Colonic mucosa (tissue), 4 donors: ENCODE measurements around the gene SH3D19. TPM values are rescaled to one million over a fixed set of nuclear protein-coding genes. Genes with fewer than 3 reads are reported as not detected.
A peak's percentile ranks its signal among the peaks of the same experiment; 100 is the strongest.
"Not testable (repeated sequence)": the region's sequence is repeated elsewhere in the genome, so short reads cannot be mapped to it uniquely, and the experiment has no call there.

Source experiments
- DNase-seq: peaks from one replicate; pipeline ENCODE4 v3.0.0-alpha.2; 2020
- H3K27ac ChIP-seq: fragments of 200-600 bp; one replicate; pipeline ENCODE4 v1.8.0; 2021
- H3K27me3 ChIP-seq: fragments of 200-600 bp; one replicate; pipeline ENCODE4 v1.8.0; 2021
- H3K36me3 ChIP-seq: fragments of 200-600 bp; one replicate; pipeline ENCODE4 v1.8.0; 2021
- H3K4me1 ChIP-seq: fragments of 200-600 bp; one replicate; pipeline ENCODE4 v1.8.0; 2021; ENCODE audit warnings: mild to moderate bottlenecking
- H3K4me3 ChIP-seq: fragments of 200-600 bp; one replicate; pipeline ENCODE4 v1.8.0; 2021
- H3K9ac ChIP-seq, 2 donors: one replicate each; pipeline ENCODE4 v1.7.0; 2013; ENCODE audit warnings: control low read depth in 2 of 2, low read depth in 2 of 2, low read length in 2 of 2
- H3K9me3 ChIP-seq: fragments of 200-600 bp; one replicate; pipeline ENCODE4 v1.8.0; 2021
- CTCF ChIP-seq: fragments of 200-600 bp; IDR thresholded peaks from one replicate; pipeline ENCODE4 v1.8.0; 2022; ENCODE audit warnings: antibody characterized with exemption, mild to moderate bottlenecking
- intact Hi-C: fragments of 100-400 bp; cut with DNase I; formaldehyde crosslinking; loops from one replicate; pipeline ENCODE4 v1.14.1; 2022
- total RNA-seq, 2 donors: library from RNA; stranded (reverse); fragmentation: NEBNext Ultra II Directional in 1 of 2; extraction: Animal tissue kit (Norgen Biotek cat#: 25700) in 1 of 2; gene quantifications; one replicate each; pipeline ENCODE4 v1.2.1, GENCODE V29; 2021
- donor health status: healthy.
- donor health status: DM: no; HTN: no; CAD: no.
- donor health status: DM: no; HTN: no; CAD: no.

SH3D19 gene
- total RNA-seq, 2 donors from 2014 or later: 75.5 to 104 TPM

GRCh38 chr4:151324752-151325110 lies 674 bp downstream of the SH3D19 start:
- Histone ChIP-seq H3K36me3 (no peaks in the 10 kb centered on the region), H3K27me3 (no peaks in the 10 kb centered on the region), H3K4me1 (peaks cover 7% of the 10 kb centered on the region), H3K9me3 (no peaks in the 10 kb centered on the region), H3K9ac (peak overlapping the region; percentile 84 to 86), H3K27ac (peak overlapping the region; percentile 97), H3K4me3 (peak overlapping the region; percentile 64)
- peak; percentile 79 for DNase-seq
- no peak for TF ChIP-seq CTCF
- intact Hi-C loops: no loop called here

DNA sequence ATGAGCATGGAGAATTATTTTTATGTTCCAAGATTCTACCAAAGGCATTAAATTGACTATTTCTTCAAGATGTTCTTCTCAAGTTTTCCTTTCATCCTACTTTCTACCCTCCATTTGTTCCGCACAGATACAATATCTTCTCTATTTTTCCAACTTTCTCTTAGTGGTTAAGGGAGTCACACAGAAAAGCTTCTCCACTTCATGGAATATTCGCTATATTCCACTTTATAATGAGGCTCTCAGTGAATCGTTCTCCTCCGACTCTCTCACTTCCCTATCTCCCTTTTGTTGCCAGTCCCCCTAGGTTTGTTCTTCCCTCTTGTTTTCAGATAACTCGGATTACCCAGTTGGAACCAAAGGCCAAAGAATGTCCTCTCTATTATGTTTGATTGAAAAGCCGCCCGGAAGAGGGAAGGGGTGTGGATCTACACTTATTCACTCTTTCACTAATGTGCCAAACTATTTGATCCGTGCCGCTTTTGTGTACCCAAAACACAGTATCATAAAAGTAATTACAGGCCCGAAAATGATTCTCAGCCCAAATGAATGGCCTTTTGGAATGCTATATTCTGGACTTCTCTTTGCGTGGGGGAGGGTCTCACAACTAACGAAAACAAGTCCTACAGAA lies 1.2 kb downstream of the SH3D19 start:
- no peak for TF ChIP-seq CTCF
- DNase-seq: peak; percentile 82
- Histone ChIP-seq H3K36me3 (no peaks in the 10 kb centered on the region), H3K9ac (peak overlapping the region in 1 of 2 donors; percentile 86), H3K4me3 (peak overlapping the region; percentile 64), H3K4me1 (peaks cover 7% of the 10 kb centered on the region), H3K27me3 (no peaks in the 10 kb centered on the region), H3K27ac (peak overlapping the region; percentile 97), H3K9me3 (no peaks in the 10 kb centered on the region)
- intact Hi-C loops: no loop called here

- no peaks in the 10 kb centered on the region for H3K9me3 ChIP-seq
- H3K27ac ChIP-seq: peak overlapping the region; percentile 97
- intact Hi-C loops: no loop called here
- H3K4me3 ChIP-seq: peak overlapping the region; percentile 64
- no peak for TF ChIP-seq CTCF
- H3K4me1 ChIP-seq: peaks cover 7% of the 10 kb centered on the region
- peak overlapping the region in 1 of 2 donors; percentile 86 for H3K9ac ChIP-seq
- no peaks in the 10 kb centered on the region for H3K36me3 ChIP-seq
- DNase-seq: no peak
- H3K27me3 ChIP-seq: no peaks in the 10 kb centered on the region
These were observed 1.7 kb downstream of the SH3D19 start for GRCh38 chr4:151323667-151324066.

DNA sequence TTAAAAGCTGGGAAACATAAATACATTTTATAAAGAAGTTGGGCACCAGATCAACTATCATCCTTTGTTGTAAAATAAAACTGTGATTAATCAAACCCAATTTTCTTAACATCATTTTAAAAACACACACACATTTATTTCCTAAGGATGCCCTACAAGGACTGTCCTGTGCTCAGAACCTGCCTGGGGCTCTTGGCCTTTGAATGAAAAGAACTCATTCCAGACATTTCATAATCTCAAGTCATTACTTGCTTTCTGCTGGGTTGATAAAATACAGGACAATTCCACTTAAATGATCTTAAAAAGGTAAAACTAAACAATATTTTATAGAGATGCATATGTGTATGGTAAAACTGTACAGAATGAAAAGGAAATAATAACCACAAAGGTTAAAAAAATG lies 2.8 kb downstream of the SH3D19 start:
- H3K4me1 ChIP-seq: peaks cover 7% of the 10 kb centered on the region
- no peak for TF ChIP-seq CTCF
- no peaks in the 10 kb centered on the region for H3K27me3 ChIP-seq
- peak overlapping the region in 1 of 2 donors; percentile 41 for H3K9ac ChIP-seq
- peak overlapping the region; percentile 97 for H3K27ac ChIP-seq
- no peaks in the 10 kb centered on the region for H3K36me3 ChIP-seq
- no peaks in the 10 kb centered on the region for H3K9me3 ChIP-seq
- H3K4me3 ChIP-seq: no peak overlapping the region
- DNase-seq: no peak
- intact Hi-C loops: no loop called here

DNA sequence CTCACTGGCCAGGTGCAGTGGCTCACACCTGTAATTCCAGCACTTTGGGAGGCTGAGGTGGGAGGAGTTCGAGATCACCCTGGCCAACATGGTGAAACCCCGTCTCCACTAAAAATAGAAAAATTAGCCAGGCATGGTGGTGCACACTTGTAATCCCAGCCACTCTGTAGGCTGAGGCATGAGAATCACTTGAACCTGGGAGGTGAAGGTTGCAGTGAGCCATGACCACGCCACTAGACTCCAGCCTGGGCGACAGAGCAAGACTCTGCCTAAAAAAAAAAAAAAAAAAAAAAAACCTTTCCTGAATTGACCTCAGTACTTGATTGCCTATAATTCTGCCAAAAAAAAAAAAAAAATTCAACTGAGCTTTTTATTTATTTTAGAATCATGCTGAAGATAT lies 3.2 kb downstream of the SH3D19 start:
- H3K4me1 ChIP-seq, DNase-seq, intact Hi-C loops, H3K27ac ChIP-seq, H3K9me3 ChIP-seq, H3K27me3 ChIP-seq, H3K36me3 ChIP-seq, H3K4me3 ChIP-seq: not testable (repeated sequence)
- H3K9ac ChIP-seq: peak overlapping the region in 1 of 2 donors; percentile 41

- H3K4me3 ChIP-seq: no peak overlapping the region
- peaks cover 10% of the 10 kb centered on the region for H3K4me1 ChIP-seq
- H3K9ac ChIP-seq: peak overlapping the region in 1 of 2 donors; percentile 41
- no peaks in the 10 kb centered on the region for H3K36me3 ChIP-seq
- no peak for DNase-seq
- H3K9me3 ChIP-seq: no peaks in the 10 kb centered on the region
- intact Hi-C loops: no loop called here
- no peak overlapping the region for H3K27ac ChIP-seq
- no peak for TF ChIP-seq CTCF
- H3K27me3 ChIP-seq: no peaks in the 10 kb centered on the region
These were observed 3.8 kb downstream of the SH3D19 start for GRCh38 chr4:151321586-151321985.
